HG03432 (cell line): ENCODE data around the gene ATF7IP.
A peak's percentile ranks its signal among the peaks of the same experiment; 100 is the strongest.
"Not testable (repeated sequence)": the region's sequence is repeated elsewhere in the genome, so short reads cannot be mapped to it uniquely, and the experiment has no call there.

ENCODE experiments used
- ATAC-seq: cut with Tn5 transposase; IDR thresholded peaks from one replicate; pipeline ENCODE4 v1.9.1; 2021; ENCODE audit warnings: mild to moderate bottlenecking, moderate library complexity; ENCODE audit not compliant: unreplicated experiment

ATF7IP gene

GRCh38 chr12:14367040-14367661 is 1.7 kb downstream of the ATF7IP start:
- ATAC-seq = peak; percentile 43

GRCh38 chr12:14369311-14369710 is 3.8 kb downstream of the ATF7IP start:
- no peak for ATAC-seq

- no peak for ATAC-seq
Measured at GRCh38 chr12:14373217-14373616, 7.7 kb downstream of the ATF7IP start.

- no peak for ATAC-seq
Measured at GRCh38 chr12:14379508-14379907, 14.0 kb downstream of the ATF7IP start.

GRCh38 chr12:14384783-14385638 is 19.5 kb downstream of the ATF7IP start:
- ATAC-seq = peak; percentile 94

GRCh38 chr12:14387219-14387871 is 21.9 kb downstream of the ATF7IP start:
- ATAC-seq = no peak

- no peak for ATAC-seq
Measured at GRCh38 chr12:14390449-14390848, 25.0 kb downstream of the ATF7IP start.

- no peak for ATAC-seq
Measured at GRCh38 chr12:14390870-14391530, 25.5 kb downstream of the ATF7IP start.

GRCh38 chr12:14393751-14394150 is 28.3 kb downstream of the ATF7IP start:
- no peak for ATAC-seq

GRCh38 chr12:14394317-14395073 is 29.0 kb downstream of the ATF7IP start:
- ATAC-seq = peak; percentile 71

- ATAC-seq = peak; percentile 57
Measured at GRCh38 chr12:14395074-14395778, 29.7 kb downstream of the ATF7IP start.

GRCh38 chr12:14396071-14396470 is 30.6 kb downstream of the ATF7IP start:
- peak; percentile 56 for ATAC-seq

GRCh38 chr12:14399871-14400270 is 34.4 kb downstream of the ATF7IP start:
- ATAC-seq = no peak

- ATAC-seq = no peak
Measured at GRCh38 chr12:14400599-14400998, 35.1 kb downstream of the ATF7IP start.

GRCh38 chr12:14401267-14401666 is 35.8 kb downstream of the ATF7IP start:
- ATAC-seq = not testable (repeated sequence)

GRCh38 chr12:14402697-14403096 is 37.2 kb downstream of the ATF7IP start:
- ATAC-seq = no peak

GRCh38 chr12:14403293-14403692 is 37.8 kb downstream of the ATF7IP start:
- peak; percentile 23 for ATAC-seq

- ATAC-seq = peak; percentile 75
Measured at GRCh38 chr12:14403711-14404196, 38.3 kb downstream of the ATF7IP start.

GRCh38 chr12:14405407-14405806 is 39.9 kb downstream of the ATF7IP start:
- ATAC-seq = not testable (repeated sequence)

GRCh38 chr12:14408208-14408607 is 42.7 kb downstream of the ATF7IP start:
- ATAC-seq = no peak
